Fibroblast of mammary gland (primary cell): ENCODE results near the gene AGBL4.

Source experiments
- DNase-seq: peaks from one replicate; pipeline ENCODE4 v3.0.0-alpha.2; 2010; ENCODE audit warnings: low read depth
- H3K4me3 ChIP-seq: 2 replicates; pipeline ENCODE4 v1.5.1; 2011; ENCODE audit warnings: low read depth, mild to moderate bottlenecking, low read length, moderate library complexity; ENCODE audit not compliant: control insufficient read depth
- CTCF ChIP-seq: conservative IDR thresholded peaks from 2 replicates; pipeline ENCODE4 v1.5.1; 2011; ENCODE audit warnings: low read depth, low read length, inconsistent platforms; ENCODE audit not compliant: control insufficient read depth, insufficient read depth

Gene AGBL4

GRCh38 chr1:49048188-49048587, 975.6 kb downstream of the AGBL4 start:
- DNase-seq: no peak
- H3K4me3 ChIP-seq: no peak overlapping the region
- no peak for TF ChIP-seq CTCF

DNA sequence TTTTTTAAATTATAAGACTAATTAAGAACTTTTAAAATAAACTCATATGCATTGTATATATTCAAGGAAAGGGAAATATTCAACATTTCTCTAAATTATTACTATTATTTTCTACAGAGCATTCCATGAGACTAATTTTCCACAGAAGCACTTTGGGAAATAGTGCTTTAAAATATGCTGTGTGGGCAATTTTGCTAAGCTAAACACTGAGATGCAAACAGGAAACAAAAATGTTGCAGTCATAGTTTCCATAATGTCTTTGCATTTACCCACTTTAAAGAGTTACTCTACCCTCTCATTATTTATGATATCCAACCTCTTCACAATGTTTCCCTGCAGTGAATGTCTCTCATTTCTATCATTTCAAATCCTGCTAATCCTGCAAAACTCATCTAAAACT, 977.4 kb downstream of the AGBL4 start:
- no peak for TF ChIP-seq CTCF
- no peak for DNase-seq
- H3K4me3 ChIP-seq: no peak overlapping the region

GRCh38 chr1:49045371-49045770, 978.4 kb downstream of the AGBL4 start:
- no peak for TF ChIP-seq CTCF
- no peak for DNase-seq
- H3K4me3 ChIP-seq: no peak overlapping the region

GRCh38 chr1:49036700-49037099, 987.1 kb downstream of the AGBL4 start:
- no peak for TF ChIP-seq CTCF
- no peak overlapping the region for H3K4me3 ChIP-seq
- DNase-seq: no peak

- no peak for DNase-seq
- no peak overlapping the region for H3K4me3 ChIP-seq
- no peak for TF ChIP-seq CTCF
Observed at GRCh38 chr1:49028396-49028795, 995.4 kb downstream of the AGBL4 start.

GRCh38 chr1:49026230-49026811, 997.4 kb downstream of the AGBL4 start:
- no peak for DNase-seq
- TF ChIP-seq CTCF: no peak
- H3K4me3 ChIP-seq: no peak overlapping the region
